ENCODE results near the gene MSRB1. TPM values are rescaled to one million over a fixed set of nuclear protein-coding genes. Genes with fewer than 3 reads are reported as not detected.

Gene MSRB1
- total and polyA plus RNA-seq, 2 donors (not counting 3 experiments of a cell fraction or from before 2014, with no cell fraction given), result 25.0 to 42.1 TPM

DNA sequence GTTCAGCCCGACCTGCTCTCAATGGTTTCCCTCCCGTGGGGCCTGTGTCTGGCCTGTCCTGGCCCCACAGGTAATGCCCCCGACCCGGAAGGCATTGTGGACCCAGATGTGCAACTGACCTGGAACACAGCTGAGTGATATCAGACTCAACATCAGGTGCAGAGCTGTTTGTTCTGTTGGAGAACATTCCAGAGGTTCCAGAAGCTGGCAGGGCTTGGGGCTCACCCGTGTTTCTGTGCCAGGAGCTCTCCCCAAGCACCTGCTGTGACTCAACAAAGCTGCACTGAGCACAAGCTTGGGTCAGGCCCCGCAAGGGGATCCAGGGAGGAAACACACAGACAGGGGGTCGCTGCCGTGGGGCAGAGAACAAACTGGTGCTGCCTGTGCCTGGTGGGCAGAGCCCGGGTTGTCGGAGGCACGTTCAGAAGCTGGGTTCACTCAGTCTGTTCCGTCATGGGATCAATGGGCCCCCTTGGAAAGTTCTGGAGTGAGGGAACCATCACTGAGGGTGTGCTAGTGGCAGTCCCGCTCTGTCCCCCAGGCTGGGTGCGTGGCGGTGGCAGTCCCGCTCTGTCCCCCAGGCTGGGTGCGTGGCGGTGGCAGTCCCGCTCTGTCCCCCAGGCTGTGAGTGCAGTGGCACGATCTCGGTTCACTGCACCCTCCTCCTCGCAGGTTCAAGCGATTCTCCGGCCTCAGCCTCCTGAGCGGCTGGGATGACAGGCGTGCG is 46.9 kb downstream of the MSRB1 start:
- DNase-seq (ENCODE audit: low read depth, low spot score) (no peak), FAIRE-seq (no peak)
- Histone ChIP-seq H2AFZ (ENCODE audit: low read depth, low read length) (no peak overlapping the region), H3K79me2 (ENCODE audit: control insufficient read depth, insufficient read depth, low read length) (no peaks in the 10 kb centered on the region), H3K4me3 (replicated peaks in 1 of 3; ENCODE audit: insufficient read depth in 1 of 3, low read depth in 1 of 3, low read length in 3 of 3) (no peak overlapping the region), H3K27me3 (ENCODE audit: control insufficient read depth in 2 of 2, insufficient read depth in 2 of 2, low read length in 2 of 2) (peaks cover 2% of the 10 kb centered on the region in 2 experiments), H3K9me3 (replicated peaks; ENCODE audit: control insufficient read depth, insufficient read depth, low read length) (no peaks in the 10 kb centered on the region), H3K9ac (replicated peaks; ENCODE audit: extremely low read depth, insufficient read depth, low read length) (no peak overlapping the region), H3K9me1 (replicated peaks; ENCODE audit: control insufficient read depth, extremely low read depth, insufficient read depth, low read length) (no peaks in the 10 kb centered on the region), H3K36me3 (ENCODE audit: control insufficient read depth in 2 of 2, extremely low read depth in 1 of 2, insufficient read depth in 2 of 2, low read length in 2 of 2) (no peaks in the 10 kb centered on the region), H4K20me1 (replicated peaks; ENCODE audit: control insufficient read depth, extremely low read depth, insufficient read depth, low read length) (no peaks in the 10 kb centered on the region), H3K4me1 (ENCODE audit: control insufficient read depth, extremely low read depth, insufficient read depth, low read length) (no peaks in the 10 kb centered on the region), H3K27ac (ENCODE audit: insufficient read depth, low read depth, low read length) (no peak overlapping the region), H3K4me2 (ENCODE audit: insufficient read depth, low read length) (no peak overlapping the region)
- no TSS peak for BruUV-seq (replicated peaks)
- ChIA-PET CTCF (no interaction called here), POLR2A (no interaction called here)
- TF ChIP-seq CTCF (IDR thresholded peaks at IDR 0.05; ENCODE audit: extremely low read depth in 1 of 2, insufficient read depth in 1 of 2, low read depth in 1 of 2, low read length in 2 of 2), result no peak
- dilution Hi-C loops (cut with MboI; ENCODE audit: extremely low pct_ligation_motif_present, low sequenced_read_pairs) (no loop called here), intact Hi-C loops (cut with micrococcal nuclease) (no loop called here)

GRCh38 chr16:1895068-1895467 is 47.9 kb downstream of the MSRB1 start:
- Histone ChIP-seq H2AFZ (ENCODE audit: low read depth, low read length) (no peak overlapping the region), H3K4me2 (ENCODE audit: insufficient read depth, low read length) (no peak overlapping the region), H3K4me1 (ENCODE audit: control insufficient read depth, extremely low read depth, insufficient read depth, low read length) (no peaks in the 10 kb centered on the region), H3K9me1 (replicated peaks; ENCODE audit: control insufficient read depth, extremely low read depth, insufficient read depth, low read length) (no peaks in the 10 kb centered on the region), H3K36me3 (ENCODE audit: control insufficient read depth in 2 of 2, extremely low read depth in 1 of 2, insufficient read depth in 2 of 2, low read length in 2 of 2) (no peaks in the 10 kb centered on the region), H3K4me3 (replicated peaks in 1 of 3; ENCODE audit: insufficient read depth in 1 of 3, low read depth in 1 of 3, low read length in 3 of 3) (no peak overlapping the region), H3K79me2 (ENCODE audit: control insufficient read depth, insufficient read depth, low read length) (no peaks in the 10 kb centered on the region), H4K20me1 (replicated peaks; ENCODE audit: control insufficient read depth, extremely low read depth, insufficient read depth, low read length) (no peaks in the 10 kb centered on the region), H3K27me3 (ENCODE audit: control insufficient read depth in 2 of 2, insufficient read depth in 2 of 2, low read length in 2 of 2) (peaks cover 2 to 5% of the 10 kb centered on the region in 2 experiments), H3K9ac (replicated peaks; ENCODE audit: extremely low read depth, insufficient read depth, low read length) (no peak overlapping the region), H3K9me3 (replicated peaks; ENCODE audit: control insufficient read depth, insufficient read depth, low read length) (no peaks in the 10 kb centered on the region), H3K27ac (ENCODE audit: insufficient read depth, low read depth, low read length) (no peak overlapping the region)
- FAIRE-seq (no peak), DNase-seq (ENCODE audit: low read depth, low spot score) (no peak)
- TF ChIP-seq FOS (IDR thresholded peaks at IDR 0.05; ENCODE audit: borderline replicate concordance, insufficient read depth, low read length) (no peak), GATA2 (IDR thresholded peaks at IDR 0.05; ENCODE audit: insufficient read depth, insufficient read length, low read depth, low read length) (no peak), MAX (IDR thresholded peaks at IDR 0.05; ENCODE audit: insufficient read depth, insufficient read length) (no peak), JUN (IDR thresholded peaks at IDR 0.05; ENCODE audit: borderline replicate concordance, insufficient read depth, insufficient read length, low read depth) (no peak), POLR2A (IDR thresholded peaks at IDR 0.05; ENCODE audit: low read depth, low read length) (no peak), CTCF (IDR thresholded peaks at IDR 0.05; ENCODE audit: extremely low read depth in 1 of 2, insufficient read depth in 1 of 2, low read depth in 1 of 2, low read length in 2 of 2) (no peak)
- CTCF ChIA-PET, result no interaction called here
- dilution Hi-C loops (cut with MboI; ENCODE audit: extremely low pct_ligation_motif_present, low sequenced_read_pairs), result no loop called here
- intact Hi-C loops (cut with micrococcal nuclease), result no loop called here
- POLR2A ChIA-PET, result no interaction called here
- BruUV-seq (replicated peaks), result no TSS peak

Data from endothelial cell of umbilical vein (primary cell).